Hippocampal formation (tissue), 2 donors: ENCODE data around the gene SPINK2.

Experiments
- DNase-seq, 2 donors: peaks; one replicate each; lab custom pipeline; 2025; lab: John Stamatoyannopoulos, UW

The SPINK2 gene

DNA sequence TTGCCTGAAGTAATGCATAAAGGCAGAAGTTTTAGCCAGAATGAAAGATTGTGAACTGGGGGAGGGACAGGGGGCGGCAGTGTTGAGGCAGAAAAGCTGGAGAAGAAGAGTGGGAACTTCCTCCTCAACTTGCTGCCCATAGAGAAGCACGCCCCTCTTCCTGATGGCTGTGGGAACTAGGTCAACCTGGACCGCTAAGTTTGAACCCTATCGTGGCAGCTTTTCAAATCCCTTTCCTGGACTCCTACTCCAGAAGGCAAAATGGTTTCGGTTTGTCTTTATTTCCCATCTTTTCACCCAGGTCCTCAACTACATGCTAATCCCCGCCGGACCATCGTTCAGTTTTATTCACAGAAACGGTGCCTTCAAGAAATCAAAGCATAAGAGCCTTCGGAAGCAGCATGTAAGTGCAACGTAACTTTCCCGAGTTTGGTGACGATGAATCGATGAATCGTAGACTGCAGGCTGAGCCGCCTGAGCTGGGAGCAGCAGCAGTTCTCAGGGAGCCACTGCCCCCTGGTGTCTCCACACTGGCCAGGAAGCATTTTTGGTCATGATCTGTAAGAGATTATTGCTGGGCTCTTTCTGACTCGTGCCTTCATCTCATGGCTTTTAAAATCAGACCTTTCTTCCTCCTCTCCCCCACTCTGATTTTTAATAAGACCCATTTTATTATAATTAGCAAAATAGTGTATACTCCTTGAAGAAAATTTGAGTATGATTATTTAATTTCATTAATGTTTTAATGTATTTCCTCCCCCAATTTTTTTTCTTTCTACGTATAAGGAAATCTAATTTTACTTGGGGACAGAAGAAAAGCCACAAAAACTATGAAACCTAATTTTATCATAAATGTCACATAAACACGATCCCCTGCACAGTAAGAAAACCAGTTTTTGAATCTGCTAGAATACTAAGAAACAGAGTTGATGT is 21.4 kb downstream of the SPINK2 start:
- DNase-seq = peak; percentile 71 to 88

DNA sequence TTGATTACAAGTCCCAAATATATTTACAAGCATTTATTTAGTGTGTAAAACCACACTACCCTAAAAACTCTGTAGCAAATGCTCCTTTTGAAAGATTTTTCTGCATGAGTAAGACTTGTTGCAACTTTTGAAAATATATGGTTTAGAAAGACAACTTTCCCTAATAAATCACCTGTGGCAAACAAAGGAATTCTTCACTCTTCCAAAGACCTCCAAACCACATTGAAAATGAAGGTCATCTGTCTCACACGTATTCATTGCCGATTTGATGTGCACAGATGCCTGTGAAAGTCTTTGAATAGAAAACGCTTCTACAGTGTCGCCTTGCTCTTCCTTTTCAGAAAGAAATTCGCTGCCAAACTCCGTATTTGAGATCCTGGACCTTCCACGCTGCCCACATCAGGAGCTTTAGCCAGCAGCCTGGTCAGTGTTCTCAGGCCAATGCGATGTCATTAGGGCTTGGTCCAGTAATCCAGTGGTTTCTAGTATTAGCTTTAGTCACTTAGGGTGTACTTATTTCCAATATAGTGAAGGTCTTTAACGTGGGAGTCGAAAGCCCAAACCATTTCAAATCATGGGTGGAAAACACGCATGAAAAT is 22.2 kb downstream of the SPINK2 start:
- DNase-seq = no peak

DNA sequence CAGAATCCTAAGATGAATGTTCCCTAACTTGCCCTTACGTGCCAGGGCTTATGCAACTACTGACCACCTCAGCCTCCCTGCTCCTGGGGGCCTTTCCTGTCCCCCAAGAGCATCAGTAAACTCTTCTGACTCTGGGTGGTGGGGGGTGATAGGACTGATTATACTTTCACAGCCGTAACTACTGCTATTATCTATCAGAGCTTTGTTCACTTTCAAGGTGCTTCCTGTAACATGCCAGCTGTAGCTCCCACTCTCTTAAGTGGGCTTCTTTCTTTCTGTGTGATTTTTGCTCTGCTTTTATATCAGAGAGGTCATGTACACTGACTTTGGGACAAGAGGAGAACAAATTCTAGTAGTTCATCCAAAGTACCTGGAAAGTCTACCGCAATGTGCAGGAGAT is 25.3 kb downstream of the SPINK2 start:
- no peak for DNase-seq

DNA sequence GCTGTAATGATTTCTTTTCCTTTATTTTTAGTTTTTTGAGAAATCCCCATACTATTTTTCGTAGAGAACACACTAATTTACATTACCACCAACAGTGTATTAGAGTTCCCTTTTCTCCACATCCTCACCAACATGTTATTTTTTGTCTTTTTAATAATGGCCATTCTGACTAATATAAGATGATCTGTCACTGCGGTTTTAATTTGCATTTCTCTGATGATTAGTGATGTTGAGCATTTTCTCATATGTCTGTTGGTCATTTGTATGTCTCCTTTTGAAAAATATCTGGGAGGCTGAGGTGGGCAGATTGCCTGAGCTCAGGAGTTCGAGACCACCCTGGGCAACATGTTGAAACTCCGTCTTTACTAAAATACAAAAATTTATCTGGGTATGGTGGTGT is 30.2 kb downstream of the SPINK2 start:
- DNase-seq = no peak

DNA sequence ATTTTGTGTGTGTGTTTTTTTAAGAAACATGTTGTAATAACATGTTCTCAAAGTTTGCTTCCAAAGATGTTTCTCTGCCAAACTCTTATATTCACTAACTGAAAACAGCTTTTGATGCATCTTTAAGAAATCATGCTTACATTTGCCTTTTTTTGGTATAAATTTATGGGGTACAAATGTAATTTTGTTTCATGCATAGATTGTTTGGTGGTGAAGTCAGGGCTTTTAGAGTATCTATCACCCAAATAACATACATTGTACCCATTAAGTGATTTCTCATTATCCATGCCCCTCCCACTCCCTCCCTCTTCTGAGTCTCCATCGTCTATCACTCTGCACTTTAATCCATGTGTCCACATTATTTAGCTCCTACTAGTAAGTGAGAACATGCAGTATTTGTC is 30.8 kb downstream of the SPINK2 start:
- no peak for DNase-seq

DNA sequence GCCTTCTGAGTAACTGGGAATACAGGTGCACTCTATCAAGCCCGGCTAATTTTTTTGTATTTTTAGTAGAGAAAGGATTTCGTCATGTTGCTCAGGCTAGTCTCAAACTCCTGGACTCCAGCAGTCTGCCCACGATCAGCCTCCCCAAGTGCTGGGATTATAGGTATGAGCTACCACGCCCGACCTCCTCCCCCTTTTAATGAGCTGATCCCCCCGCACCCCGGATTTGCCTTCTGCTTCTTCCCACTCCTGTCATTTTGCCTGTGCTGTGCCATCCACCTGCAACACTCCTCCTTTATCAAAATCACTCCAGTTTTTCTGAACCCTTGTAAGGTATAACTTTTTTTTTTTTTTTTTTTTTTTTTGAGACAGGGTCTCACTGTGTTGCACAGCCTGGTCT is 33.4 kb downstream of the SPINK2 start:
- no peak for DNase-seq

DNA sequence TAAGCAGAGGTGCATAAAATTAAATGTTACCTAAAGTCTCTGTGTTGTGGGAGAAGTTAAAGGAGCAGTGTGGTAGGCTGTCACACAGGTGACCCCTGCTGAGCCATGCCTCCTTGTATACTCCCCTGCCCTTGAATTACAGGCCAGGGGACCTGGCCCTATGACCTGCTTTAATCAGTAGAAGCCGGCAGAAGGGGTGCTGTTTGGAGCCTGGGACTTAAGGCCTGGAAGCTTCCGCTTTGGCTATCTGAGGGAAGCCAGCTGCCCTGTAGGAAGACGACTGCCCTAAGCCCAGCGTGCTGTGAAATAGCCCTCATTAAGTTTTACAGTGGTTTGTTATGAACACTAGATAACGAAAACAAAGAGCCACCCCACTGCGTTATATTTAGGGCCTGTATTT is 34.1 kb downstream of the SPINK2 start:
- no peak for DNase-seq

DNA sequence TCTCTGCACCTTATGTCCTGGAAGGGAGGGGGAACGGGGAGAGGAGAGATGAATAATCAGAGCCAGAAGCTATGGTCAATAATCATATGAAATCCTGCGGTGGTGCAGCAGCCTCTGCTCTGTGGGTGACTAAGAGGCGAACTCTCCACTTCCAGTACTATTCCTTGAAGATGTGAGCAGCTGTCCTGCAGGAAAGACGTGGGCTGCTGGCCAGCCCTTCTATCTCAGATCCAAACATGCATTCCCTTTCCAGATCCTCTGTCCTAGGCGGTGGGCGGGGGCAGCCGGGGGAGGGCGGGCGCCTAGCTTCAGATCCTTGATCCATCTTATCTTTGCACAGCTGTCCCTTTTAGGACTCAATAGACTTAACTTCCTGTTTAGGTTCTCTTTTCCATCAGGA is 34.5 kb downstream of the SPINK2 start:
- no peak for DNase-seq

DNA sequence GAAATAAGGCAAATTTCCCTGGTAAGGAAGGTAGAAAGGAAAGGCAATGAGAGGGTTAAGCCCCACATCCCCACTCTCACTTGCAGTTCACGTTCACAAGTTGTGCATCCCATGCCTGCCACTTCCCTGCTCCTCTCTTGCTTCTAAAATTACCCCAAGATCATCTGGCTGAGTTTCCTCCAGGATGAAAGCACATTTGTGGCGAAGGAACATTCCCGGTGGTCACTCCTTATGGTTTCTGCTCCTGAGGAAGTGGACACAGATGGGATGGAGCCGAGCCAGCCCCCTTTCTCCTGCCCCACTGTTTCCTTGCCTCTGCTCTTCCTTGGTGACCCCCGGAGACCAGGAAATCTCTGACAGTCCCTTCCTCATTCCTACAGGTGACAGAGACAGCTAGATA is 37.5 kb downstream of the SPINK2 start:
- DNase-seq = no peak

DNA sequence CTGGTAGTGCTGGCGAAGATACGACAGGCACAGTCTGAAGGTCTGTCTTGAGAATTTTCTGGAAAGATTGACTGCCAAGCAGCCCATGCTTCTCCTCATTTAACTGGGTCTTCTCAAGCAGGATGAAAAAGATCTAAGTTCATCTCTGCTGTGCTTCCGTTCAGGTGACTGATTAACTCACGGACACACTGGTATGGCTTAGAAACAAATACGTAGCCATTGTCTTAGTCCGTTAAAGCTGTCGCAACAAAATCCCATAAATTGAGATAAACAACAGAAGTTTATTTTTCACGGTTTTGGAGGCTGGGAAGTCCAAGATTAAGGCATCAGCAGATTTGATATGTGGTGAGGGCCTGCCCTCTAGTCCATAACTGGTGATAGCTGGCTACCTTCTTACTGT is 39.5 kb downstream of the SPINK2 start:
- no peak for DNase-seq

DNA sequence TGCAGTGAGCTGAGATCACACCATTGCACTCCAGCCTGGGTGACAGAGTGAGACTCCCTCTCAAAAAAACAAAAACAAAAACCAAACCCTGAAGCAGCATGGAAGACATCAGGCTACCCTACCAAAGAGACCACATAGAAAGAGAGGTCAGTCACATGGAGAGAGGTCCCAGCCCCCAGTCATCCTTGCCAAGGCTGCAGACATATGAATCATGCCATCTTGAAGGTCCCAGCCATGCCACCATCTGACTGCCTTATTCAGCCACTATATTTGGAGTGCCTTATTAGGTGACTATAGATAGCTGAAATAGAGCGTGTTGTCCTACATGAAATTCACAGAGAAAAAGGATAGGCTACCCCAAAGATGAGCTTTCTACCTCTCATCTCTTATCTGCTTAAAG is 48.2 kb downstream of the SPINK2 start:
- DNase-seq = no peak

DNA sequence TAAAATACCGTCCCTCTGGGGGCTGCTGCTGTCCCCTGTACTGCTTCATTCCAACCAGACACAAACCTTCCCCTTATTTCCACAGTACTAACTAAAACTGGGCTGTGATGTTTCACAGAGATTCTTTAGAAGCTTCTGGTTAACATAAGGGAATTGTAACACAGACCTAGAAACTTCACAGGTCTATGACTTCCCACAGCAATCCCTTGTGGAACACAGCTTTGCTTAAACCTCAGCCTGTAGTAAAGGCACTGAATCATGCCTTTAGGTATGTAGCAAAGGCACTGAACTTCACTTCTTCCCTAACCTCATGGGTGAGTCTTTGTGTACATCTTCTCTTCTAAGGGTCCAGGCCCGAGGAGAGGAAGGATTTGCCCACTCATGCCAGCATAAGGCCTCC is 49.4 kb downstream of the SPINK2 start:
- no peak for DNase-seq

DNA sequence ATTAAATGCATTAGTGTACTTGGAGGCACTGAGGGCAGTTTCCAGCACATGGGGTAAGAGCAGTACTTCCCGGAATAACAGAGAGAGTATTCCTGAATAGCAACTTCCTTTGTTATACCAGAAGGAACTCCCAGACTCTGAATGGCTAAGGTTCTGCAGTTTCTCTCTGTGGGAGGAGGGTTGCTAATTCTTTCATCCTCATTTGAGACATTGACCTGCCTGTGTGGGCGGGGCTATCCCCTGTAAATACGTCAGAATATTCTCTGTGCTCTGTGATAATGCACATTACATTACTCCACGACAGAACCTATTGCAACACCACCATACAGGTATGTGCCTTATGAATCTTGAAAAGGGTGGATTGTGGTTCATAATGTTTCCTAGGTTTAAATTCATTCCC is 52.7 kb downstream of the SPINK2 start:
- DNase-seq = no peak

DNA sequence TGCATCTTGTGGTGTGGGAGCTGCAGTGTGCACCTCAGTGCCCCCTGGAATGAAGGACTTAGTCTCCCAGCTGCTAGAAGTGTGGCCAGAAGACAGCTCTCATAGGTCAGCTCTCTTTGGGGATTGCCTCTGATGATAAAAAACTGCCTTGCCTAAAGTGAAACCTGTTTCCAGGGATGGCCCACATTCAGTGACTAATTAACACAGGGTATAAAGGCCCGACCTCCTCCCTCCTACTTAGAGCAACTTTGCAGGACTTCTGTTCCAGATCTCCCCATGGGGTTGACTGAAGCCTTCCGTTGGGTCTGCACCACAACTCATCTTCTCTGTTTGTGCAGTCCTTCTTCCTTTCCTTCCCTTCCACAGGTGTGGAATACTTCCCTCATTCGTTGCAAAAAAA is 53.2 kb downstream of the SPINK2 start:
- DNase-seq = no peak

DNA sequence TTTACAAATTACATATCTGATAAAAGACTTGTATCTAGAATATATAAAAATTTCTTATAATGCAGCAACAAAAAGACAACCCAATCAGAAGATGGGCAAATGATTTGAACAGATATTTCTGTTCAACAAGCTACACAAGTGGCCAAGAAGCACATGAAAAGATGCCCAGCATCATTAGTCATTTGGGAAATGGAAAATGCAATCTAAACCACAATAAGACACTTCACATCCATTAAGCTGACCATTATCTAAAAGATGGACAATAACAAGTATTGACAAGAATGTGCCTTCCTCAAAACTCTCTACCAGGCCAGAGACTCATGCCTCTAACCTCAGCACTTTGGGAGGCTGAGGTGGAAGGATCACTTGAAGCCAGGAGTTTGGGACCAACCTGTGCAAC is 53.9 kb downstream of the SPINK2 start:
- DNase-seq = no peak

DNA sequence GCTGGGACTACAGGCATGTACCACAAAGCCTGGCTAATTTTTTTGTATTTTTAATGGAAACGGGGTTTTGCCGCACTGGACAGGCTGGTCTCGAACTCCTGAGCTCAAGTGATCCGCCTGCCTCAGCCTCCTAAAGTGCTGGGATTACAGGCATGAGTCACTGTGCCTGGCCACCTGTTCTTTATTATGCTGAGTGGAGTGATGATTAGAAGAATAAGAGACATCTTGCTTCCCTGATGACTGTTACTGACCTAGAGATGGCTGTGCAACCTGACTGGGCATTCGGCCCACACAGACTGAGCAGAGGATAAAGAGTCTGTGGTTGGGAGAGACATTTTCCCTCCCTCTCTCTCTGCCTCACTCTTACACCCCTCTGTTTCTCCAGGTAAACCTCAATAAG is 56.7 kb downstream of the SPINK2 start:
- no peak for DNase-seq

DNA sequence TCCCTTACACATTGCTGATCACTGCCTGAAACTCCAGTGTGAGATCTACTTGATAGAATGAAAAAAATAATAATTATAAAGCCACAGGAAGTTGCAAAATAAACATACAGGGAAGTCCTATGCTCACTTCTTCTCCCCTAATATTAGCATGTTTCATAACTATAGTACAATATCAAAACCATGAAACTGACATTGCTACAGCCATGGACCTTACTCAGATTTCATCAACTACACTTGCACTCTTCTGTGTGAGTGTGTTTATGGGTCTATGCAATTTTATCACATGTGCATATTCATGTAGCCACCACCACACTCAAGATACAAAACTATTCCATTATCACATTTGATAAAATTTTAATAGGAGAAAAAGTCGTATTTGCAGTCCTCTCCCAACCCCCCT is 57.3 kb downstream of the SPINK2 start:
- no peak for DNase-seq

DNA sequence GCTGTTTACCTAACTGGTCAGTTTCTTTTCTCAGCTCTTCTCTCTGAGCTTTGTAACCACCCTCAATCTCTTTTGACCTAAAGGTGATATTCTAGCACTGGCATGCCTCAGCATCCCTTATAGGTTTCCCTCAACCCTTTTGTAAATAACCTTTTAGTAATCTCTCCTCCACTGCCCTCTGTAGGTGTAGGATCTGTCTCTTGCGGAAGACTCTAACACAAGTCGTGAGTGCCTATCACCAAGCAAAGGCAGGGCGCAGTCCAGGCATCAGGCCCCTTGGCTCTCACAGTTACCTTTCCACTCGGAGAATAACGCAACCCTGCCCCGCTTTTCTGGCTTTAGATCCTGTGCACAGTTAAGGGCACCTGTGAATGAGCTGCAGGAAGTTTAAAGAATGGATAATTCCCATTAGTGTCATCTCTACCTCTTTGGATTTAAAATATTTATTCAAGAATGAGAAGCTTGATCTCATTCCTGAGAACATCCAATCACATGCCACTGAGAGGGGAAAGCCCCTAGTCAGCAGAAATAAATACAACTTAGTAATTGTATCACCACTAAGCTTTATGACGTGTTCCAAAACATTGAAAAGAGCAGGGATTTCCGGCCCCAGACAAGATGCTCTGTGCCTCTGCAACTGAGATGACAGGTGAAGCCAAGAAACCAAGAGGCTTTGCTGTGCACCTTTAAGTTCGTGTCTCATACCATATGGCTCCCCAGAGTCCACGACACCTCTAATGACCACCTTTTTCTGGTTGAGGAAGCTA is 58.8 kb downstream of the SPINK2 start:
- DNase-seq = no peak

DNA sequence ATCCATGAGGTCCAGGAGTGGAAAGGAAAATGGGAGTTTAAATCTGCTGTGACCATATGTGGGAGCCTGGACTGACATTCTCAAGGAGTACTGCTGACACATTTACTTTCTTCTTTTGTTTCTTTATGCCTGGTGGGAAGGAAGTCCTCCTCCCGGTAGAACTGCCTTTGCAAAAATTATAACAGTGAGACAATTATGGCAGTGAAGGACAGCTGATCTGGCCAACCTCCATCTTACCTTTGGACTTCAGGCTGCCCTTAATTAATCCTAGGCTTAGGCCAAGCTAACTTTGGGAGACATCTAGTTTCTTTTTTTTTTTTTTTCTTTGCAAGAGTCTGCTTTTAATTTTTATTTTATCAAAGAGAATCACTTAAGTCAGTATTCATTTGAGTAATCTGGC is 61.3 kb downstream of the SPINK2 start:
- DNase-seq = no peak
